GM19023 (cell line): ENCODE measurements around the gene ORMDL2.
"Not testable (repeated sequence)": the region's sequence is repeated elsewhere in the genome, so short reads cannot be mapped to it uniquely, and the experiment has no call there.

Experiments used
- ATAC-seq: cut with Tn5 transposase; IDR thresholded peaks from one replicate; pipeline ENCODE4 v1.9.1; 2021; ENCODE audit warnings: mild to moderate bottlenecking, moderate library complexity; ENCODE audit not compliant: unreplicated experiment

The ORMDL2 gene

GRCh38 chr12:55850401-55850800, 32.6 kb downstream of the ORMDL2 start:
- ATAC-seq = no peak

- no peak for ATAC-seq
Measured at GRCh38 chr12:55850893-55851292, 33.1 kb downstream of the ORMDL2 start.

DNA sequence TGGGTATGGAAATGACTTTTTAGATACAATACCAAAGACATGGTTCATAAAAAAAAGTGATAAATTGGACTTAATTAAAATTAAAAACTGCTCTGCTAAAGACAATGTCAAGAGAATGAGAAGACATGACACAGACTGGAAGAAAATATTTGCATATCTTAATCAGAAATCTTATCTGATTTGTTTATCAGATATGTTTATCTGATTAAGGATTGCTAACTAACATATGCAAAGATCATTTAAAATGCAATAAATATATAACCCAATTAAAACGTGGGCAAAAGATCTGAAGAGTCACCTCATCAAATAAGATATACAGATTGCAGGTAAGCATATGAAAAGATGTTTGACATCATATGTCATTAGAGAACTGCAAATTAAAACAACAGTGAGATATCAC, 34.9 kb downstream of the ORMDL2 start:
- no peak for ATAC-seq

GRCh38 chr12:55861396-55861795, 43.6 kb downstream of the ORMDL2 start:
- no peak for ATAC-seq

GRCh38 chr12:55861871-55862270, 44.0 kb downstream of the ORMDL2 start:
- no peak for ATAC-seq

DNA sequence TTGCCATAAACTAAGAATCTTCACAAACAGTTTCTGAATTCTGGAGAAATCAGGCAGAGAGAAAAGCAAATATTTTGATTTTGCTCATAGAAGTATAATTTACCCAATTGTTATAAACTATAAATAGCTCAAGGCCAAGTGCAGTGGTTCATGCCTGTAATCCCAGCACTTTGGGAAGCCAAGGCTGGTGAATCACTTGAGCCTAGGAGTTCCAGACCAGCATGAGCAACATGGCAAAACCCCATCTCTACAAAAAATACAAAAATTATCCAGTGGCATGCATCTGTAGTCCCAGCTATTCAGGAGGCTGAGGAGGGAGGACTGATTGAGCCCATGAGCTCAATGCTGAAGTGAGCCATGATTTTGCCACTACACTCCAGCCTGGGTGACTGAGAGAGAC, 44.4 kb downstream of the ORMDL2 start:
- no peak for ATAC-seq

GRCh38 chr12:55862931-55863330, 45.1 kb downstream of the ORMDL2 start:
- ATAC-seq = not testable (repeated sequence)

- ATAC-seq = no peak
Measured at GRCh38 chr12:55865327-55865726, 47.5 kb downstream of the ORMDL2 start.

GRCh38 chr12:55866454-55867004, 48.7 kb downstream of the ORMDL2 start:
- ATAC-seq = not testable (repeated sequence)
